22Rv1 (cell line): ENCODE data around the gene NLRP6.
"Not testable (repeated sequence)": the region's sequence is repeated elsewhere in the genome, so short reads cannot be mapped to it uniquely, and the experiment has no call there.

Experiments used
- CTCF ChIP-seq: fragments of 450-650 bp; IDR thresholded peaks from 2 replicates; pipeline ENCODE4 v1.5.1; 2017; ENCODE audit warnings: mild to moderate bottlenecking
- ZFX ChIP-seq: fragments of 450-650 bp; IDR thresholded peaks from 2 replicates; pipeline ENCODE4 v1.6.1; 2017; ENCODE audit warnings: antibody characterized with exemption, borderline replicate concordance

GRCh38 chr11:319121-319887 is 41.1 kb downstream of the NLRP6 start:
- not testable (repeated sequence) for TF ChIP-seq CTCF, ZFX
